ENCODE measurements around the gene MIGA2. TPM values are rescaled to one million over a fixed set of nuclear protein-coding genes. Genes with fewer than 3 reads are reported as not detected.
A peak's percentile ranks its signal among the peaks of the same experiment; 100 is the strongest.

MIGA2 gene
- total and polyA plus RNA-seq, 11 donors, result 27.7 to 61.3 (median 31.6) TPM

DNA sequence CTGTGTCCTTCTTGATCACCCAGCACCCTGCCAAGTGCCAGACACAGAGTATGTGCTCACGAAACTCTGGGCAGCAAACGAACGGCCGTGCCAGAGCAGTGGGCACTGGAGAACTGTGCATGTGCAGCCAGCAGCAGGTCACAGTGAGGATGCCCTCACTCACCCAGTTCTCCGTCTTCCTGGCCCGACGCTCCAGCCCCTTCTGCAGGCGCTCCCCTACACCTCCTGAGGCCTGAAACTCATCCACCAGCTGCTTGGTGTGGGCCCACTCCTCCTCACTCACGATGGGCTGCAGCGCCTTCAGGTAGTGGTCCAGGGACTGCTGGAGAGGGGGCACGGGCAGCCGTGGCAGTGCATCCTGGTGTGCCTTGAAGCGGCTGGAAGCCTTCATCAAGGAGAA is 71.2 kb downstream of the MIGA2 start:
- WGBS, 4 donors, result 70 to 91% (median 89%) methylated on average over 5 to 13 of the region's 13 CpGs
- H3K9me3 ChIP-seq, result no peaks in the 10 kb centered on the region
- TF ChIP-seq, protein P1, sequence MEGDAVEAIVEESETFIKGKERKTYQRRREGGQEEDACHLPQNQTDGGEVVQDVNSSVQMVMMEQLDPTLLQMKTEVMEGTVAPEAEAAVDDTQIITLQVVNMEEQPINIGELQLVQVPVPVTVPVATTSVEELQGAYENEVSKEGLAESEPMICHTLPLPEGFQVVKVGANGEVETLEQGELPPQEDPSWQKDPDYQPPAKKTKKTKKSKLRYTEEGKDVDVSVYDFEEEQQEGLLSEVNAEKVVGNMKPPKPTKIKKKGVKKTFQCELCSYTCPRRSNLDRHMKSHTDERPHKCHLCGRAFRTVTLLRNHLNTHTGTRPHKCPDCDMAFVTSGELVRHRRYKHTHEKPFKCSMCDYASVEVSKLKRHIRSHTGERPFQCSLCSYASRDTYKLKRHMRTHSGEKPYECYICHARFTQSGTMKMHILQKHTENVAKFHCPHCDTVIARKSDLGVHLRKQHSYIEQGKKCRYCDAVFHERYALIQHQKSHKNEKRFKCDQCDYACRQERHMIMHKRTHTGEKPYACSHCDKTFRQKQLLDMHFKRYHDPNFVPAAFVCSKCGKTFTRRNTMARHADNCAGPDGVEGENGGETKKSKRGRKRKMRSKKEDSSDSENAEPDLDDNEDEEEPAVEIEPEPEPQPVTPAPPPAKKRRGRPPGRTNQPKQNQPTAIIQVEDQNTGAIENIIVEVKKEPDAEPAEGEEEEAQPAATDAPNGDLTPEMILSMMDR (IDR thresholded peaks at IDR 0.05), result no peak
- no peak for TF ChIP-seq POLR2A (IDR thresholded peaks at IDR 0.05)
- H3K4me3 ChIP-seq, result no peak overlapping the region
- no peaks in the 10 kb centered on the region for H3K27me3 ChIP-seq
- H3K27ac ChIP-seq, result no peak overlapping the region
- H3K4me1 ChIP-seq, result peaks cover 0 to 45% (median 17%) of the 10 kb centered on the region in 12 donors
- ATAC-seq, result no peak
- intact Hi-C loops (cut with DNase I), result no loop called here
- no peak for DNase-seq
- peaks cover 0 to 21% (median 15%) of the 10 kb centered on the region in 9 donors for H3K36me3 ChIP-seq

DNA sequence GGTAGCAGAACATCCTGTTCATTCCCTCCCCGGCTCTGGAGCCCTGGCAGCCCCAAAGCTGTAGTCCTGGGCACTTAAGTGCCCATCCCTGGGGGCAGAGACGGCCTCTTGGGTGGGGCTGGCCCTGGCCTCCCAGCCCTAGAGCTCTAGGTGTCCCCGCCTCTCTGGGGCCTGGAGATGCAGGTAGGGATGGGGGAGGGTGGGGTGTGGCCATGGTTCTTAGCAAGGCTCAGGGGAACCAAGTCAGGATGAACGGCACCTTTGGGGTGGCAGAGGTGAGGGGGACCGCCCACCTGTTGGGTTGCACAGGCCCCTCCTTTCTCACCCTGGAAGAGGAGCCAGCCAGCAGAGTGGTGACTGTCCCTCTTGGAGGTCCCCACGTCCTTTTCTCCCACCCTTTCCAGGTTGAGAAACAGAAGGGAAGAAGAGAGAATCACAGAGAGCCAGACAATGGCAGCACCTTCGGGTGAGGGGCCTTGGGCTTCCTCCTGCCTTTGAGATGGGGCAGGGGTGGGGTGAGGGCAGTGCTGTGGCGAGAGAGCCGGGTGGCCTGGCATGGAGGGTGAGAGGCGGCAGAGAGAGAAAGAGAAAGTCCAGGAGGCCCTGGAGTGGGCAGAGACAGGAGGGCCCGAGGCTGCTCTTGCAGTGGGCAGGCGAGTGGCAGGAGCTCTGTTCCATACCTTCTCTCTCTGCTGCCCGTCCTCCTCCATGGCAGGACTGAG is 71.8 kb downstream of the MIGA2 start:
- Histone ChIP-seq H3K27me3 (no peaks in the 10 kb centered on the region), H3K4me1 (peaks cover 0 to 43% (median 18%) of the 10 kb centered on the region in 12 donors), H3K4me3 (no peak overlapping the region), H3K27ac (peak overlapping the region in 1 of 12 donors; percentile 17), H3K9me3 (no peaks in the 10 kb centered on the region), H3K36me3 (peaks cover 0 to 21% (median 15%) of the 10 kb centered on the region in 9 donors)
- TF ChIP-seq, protein P1 (IDR thresholded peaks at IDR 0.05), result no peak
- TF ChIP-seq POLR2A (IDR thresholded peaks at IDR 0.05), result no peak
- DNase-seq (no peak), ATAC-seq (no peak)
- intact Hi-C loops (cut with DNase I), result no loop called here
- 87 to 96% (median 94%) methylated on average over 8 to 13 of the region's 13 CpGs for WGBS, 4 donors

DNA sequence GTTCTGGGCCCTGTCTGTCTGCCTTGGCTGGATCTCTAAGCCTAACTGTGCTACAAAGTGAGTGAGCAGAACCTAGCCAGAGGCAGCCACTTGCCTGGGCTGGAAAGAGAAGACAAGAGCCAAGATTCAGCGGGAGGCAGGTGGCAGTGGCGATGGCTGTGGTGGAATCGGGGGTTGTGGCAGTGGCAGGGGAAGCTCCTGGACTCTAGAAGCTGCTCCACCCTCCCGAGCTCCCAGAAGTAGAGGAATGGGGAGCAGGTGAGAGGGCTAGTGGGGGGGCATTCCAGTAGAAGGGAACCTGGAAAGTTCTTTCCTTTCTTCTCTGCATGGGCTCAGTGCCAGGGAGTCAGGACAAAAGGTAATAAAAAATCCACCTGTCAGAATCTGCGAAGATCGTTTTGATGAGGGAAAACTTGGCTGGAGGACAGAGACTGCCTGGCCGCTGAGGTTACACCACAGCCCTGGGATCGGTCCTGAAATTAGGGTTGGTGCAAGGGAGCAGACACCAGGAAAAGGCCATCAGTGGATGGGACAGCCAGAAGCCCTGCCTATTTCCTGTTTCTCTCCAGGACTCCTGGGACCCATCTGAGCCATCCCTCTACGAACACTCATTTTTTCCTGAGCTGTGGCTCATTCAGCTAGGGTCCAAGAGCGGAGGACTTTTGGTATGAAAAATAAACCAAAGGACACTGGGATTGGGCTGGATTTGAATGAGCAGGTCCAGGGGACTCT is 72.5 kb downstream of the MIGA2 start:
- Histone ChIP-seq H3K9me3 (no peaks in the 10 kb centered on the region), H3K4me1 (peaks cover 0 to 41% (median 20%) of the 10 kb centered on the region in 12 donors), H3K27me3 (no peaks in the 10 kb centered on the region), H3K4me3 (peak overlapping the region in 6 of 12 donors; percentile 81 to 100 (median 90)), H3K27ac (peak overlapping the region in 3 of 12 donors; percentile 42 to 100 (median 98)), H3K36me3 (peaks cover 0 to 21% (median 15%) of the 10 kb centered on the region in 9 donors)
- DNase-seq, result no peak
- no peak for ATAC-seq
- intact Hi-C loops (cut with DNase I), result no loop called here
- 66 to 76% (median 73%) methylated on average over 10 of the region's 10 CpGs for WGBS, 4 donors
- TF ChIP-seq POLR2A (IDR thresholded peaks at IDR 0.05), result no peak
- TF ChIP-seq, protein P1 (IDR thresholded peaks at IDR 0.05), result no peak

DNA sequence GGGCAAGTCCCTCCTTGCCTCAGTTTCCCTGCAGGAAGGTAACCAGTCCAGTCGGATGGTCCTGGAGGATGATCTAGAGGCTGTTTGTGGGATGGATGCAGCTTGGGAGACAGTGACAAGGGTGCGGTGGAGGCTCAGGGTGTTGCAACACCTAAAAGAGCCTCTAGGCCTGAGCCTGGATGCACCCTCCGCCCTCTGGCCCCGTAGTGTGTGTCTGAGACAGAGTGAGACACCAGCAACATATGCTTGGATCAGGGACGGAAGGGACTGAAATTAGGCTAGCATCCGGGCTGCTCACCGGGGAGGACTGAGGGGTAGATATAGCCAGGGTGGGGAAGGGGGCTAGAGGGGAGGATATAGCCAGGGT is 73.1 kb downstream of the MIGA2 start:
- TF ChIP-seq, protein P1 (IDR thresholded peaks at IDR 0.05), result no peak
- no peak for TF ChIP-seq POLR2A (IDR thresholded peaks at IDR 0.05)
- ATAC-seq (no peak), DNase-seq (no peak)
- H3K36me3 ChIP-seq, result peaks cover 0 to 21% (median 15%) of the 10 kb centered on the region in 9 donors
- no peaks in the 10 kb centered on the region for H3K27me3 ChIP-seq
- WGBS, 4 donors, result 51 to 77% (median 65%) methylated on average over 7 of the region's 7 CpGs
- H3K4me1 ChIP-seq, result peaks cover 0 to 41% (median 20%) of the 10 kb centered on the region in 12 donors
- intact Hi-C loops (cut with DNase I), result no loop called here
- peak overlapping the region in 10 of 12 donors; percentile 77 to 100 (median 90) for H3K4me3 ChIP-seq
- H3K27ac ChIP-seq, result peak overlapping the region in 3 of 12 donors; percentile 42 to 100 (median 98)
- no peaks in the 10 kb centered on the region for H3K9me3 ChIP-seq
